ENCODE results near the gene BLTP3A. TPM values are rescaled to one million over a fixed set of nuclear protein-coding genes. Genes with fewer than 3 reads are reported as not detected.
"Not testable (repeated sequence)": the region's sequence is repeated elsewhere in the genome, so short reads cannot be mapped to it uniquely, and the experiment has no call there.

Gene BLTP3A
- total RNA-seq, 2 donors from 2014 or later, result 12.7 to 24.3 TPM

DNA sequence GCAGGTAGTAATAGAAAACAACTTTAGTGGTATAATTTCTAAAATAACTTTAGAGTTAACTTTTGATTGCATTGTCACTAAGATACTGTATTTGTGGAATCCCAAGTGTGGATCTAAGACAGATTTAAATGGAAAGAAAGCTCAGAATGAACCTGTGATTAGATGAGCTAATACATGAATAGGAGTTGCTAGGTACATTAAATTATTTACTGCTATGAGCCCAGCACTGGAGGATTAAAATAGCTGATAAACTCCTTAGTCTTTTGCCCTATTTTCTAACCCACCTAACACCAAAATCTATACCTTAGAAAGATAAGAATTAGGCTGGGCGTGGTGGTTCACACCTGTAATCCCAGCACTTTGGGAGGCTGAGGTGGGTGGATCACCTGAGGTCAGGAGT is 23.7 kb upstream of the BLTP3A start:
- Histone ChIP-seq H3K9me3 (no peaks in the 10 kb centered on the region), H3K4me1 (replicated peaks) (no peaks in the 10 kb centered on the region), H3K27me3 (replicated peaks; ENCODE audit: insufficient read depth) (no peaks in the 10 kb centered on the region), H3K36me3 (peaks cover 3 to 5% of the 10 kb centered on the region in 2 donors), H3K4me3 (no peak overlapping the region), H3K27ac (no peak overlapping the region)
- WGBS, result 96% methylated on average over 1 of the region's 1 CpG
- no peak for DNase-seq (ENCODE audit: low spot score)
- intact Hi-C loops (cut with DNase I), result no loop called here
- TF ChIP-seq POLR2A (IDR thresholded peaks at IDR 0.05), result no peak

DNA sequence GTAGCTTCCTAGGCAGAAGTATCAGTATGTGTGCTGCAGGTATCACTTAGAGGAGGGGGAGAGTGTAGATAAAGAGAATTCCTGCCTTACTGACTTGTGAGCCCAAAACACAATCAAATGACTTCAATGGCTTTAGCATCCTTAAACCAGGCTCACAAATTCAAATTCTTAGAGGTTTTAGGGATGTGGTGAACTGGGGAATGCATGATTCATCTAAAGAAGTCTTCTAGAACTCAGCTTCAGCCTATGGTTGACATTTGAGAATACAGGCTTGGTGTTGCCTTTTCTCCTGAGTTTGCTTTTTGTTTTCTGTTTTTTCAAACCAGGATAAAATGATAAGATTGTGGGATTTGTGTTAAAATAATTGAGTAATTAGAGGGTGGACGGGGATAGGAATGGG is 20.2 kb upstream of the BLTP3A start:
- peaks cover 3 to 5% of the 10 kb centered on the region in 2 donors for H3K36me3 ChIP-seq
- H3K9me3 ChIP-seq, result no peaks in the 10 kb centered on the region
- intact Hi-C loops (cut with DNase I), result no loop called here
- no peaks in the 10 kb centered on the region for H3K4me1 ChIP-seq (replicated peaks)
- no peak overlapping the region for H3K4me3 ChIP-seq
- no peak overlapping the region for H3K27ac ChIP-seq
- TF ChIP-seq POLR2A (IDR thresholded peaks at IDR 0.05) (no peak), POLR2AphosphoS5 (IDR thresholded peaks at IDR 0.05) (no peak)
- TF ChIP-seq, protein P1, sequence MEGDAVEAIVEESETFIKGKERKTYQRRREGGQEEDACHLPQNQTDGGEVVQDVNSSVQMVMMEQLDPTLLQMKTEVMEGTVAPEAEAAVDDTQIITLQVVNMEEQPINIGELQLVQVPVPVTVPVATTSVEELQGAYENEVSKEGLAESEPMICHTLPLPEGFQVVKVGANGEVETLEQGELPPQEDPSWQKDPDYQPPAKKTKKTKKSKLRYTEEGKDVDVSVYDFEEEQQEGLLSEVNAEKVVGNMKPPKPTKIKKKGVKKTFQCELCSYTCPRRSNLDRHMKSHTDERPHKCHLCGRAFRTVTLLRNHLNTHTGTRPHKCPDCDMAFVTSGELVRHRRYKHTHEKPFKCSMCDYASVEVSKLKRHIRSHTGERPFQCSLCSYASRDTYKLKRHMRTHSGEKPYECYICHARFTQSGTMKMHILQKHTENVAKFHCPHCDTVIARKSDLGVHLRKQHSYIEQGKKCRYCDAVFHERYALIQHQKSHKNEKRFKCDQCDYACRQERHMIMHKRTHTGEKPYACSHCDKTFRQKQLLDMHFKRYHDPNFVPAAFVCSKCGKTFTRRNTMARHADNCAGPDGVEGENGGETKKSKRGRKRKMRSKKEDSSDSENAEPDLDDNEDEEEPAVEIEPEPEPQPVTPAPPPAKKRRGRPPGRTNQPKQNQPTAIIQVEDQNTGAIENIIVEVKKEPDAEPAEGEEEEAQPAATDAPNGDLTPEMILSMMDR (IDR thresholded peaks at IDR 0.05), result no peak
- no peaks in the 10 kb centered on the region for H3K27me3 ChIP-seq (replicated peaks; ENCODE audit: insufficient read depth)
- WGBS, result 88% methylated on average over 1 of the region's 1 CpG
- DNase-seq (ENCODE audit: low spot score), result no peak

DNA sequence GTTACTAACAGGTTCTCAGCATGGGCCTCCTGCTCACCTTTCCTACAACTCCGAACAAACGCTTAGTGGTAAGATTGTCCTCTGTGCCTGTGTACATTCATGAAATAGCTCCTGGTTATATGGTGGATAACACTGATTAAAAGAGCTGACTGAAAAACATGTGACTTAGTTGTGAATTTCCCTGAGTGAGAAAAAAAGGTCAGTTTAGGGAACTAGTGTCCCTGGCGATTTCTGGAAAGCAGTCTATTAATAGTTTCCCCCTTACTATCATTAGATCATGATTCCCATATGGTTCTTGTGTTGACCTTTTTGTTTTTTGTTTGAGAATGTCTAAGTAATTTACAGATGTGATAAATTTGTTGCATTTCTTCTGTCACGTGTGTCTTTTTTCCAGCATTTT is 18.9 kb upstream of the BLTP3A start:
- DNase-seq (ENCODE audit: low spot score), result no peak
- Histone ChIP-seq H3K4me1 (replicated peaks) (no peaks in the 10 kb centered on the region), H3K36me3 (peaks cover 3 to 5% of the 10 kb centered on the region in 2 donors), H3K27me3 (replicated peaks; ENCODE audit: insufficient read depth) (no peaks in the 10 kb centered on the region), H3K9me3 (no peaks in the 10 kb centered on the region), H3K27ac (no peak overlapping the region), H3K4me3 (no peak overlapping the region)
- WGBS, result 89% methylated on average over 4 of the region's 4 CpGs
- no peak for TF ChIP-seq POLR2A (IDR thresholded peaks at IDR 0.05)
- TF ChIP-seq, protein P1 (IDR thresholded peaks at IDR 0.05), result no peak
- TF ChIP-seq POLR2AphosphoS5 (IDR thresholded peaks at IDR 0.05), result no peak
- intact Hi-C loops (cut with DNase I), result no loop called here

DNA sequence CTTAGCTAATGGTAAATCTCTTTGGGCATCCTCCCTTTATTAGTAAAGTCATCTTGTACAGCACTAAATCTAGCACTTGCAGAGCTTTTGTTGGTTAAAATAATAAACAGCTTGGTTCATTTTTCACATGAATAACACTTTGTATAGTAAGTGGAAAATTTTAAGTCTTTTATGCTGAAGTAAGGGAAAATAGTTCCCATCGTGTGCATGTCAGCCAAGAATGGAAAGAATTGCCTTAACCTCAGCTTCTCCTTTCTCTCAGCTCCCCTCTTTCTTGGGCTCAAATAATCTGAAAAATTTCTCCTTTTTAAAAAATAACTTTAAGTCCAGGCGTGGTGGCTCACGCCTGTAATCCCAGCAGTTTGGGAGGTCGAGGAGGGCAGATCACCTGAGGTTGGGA is 18.0 kb upstream of the BLTP3A start:
- H3K27me3 ChIP-seq (replicated peaks; ENCODE audit: insufficient read depth), result no peaks in the 10 kb centered on the region
- H3K27ac ChIP-seq, result no peak overlapping the region
- TF ChIP-seq POLR2A (IDR thresholded peaks at IDR 0.05), result no peak
- TF ChIP-seq, protein P1 (IDR thresholded peaks at IDR 0.05), result no peak
- no peak for TF ChIP-seq POLR2AphosphoS5 (IDR thresholded peaks at IDR 0.05)
- intact Hi-C loops (cut with DNase I), result no loop called here
- no peaks in the 10 kb centered on the region for H3K36me3 ChIP-seq
- no peak for DNase-seq (ENCODE audit: low spot score)
- H3K4me1 ChIP-seq (replicated peaks), result no peaks in the 10 kb centered on the region
- no peak overlapping the region for H3K4me3 ChIP-seq
- no peaks in the 10 kb centered on the region for H3K9me3 ChIP-seq
- 86% methylated on average over 4 of the region's 4 CpGs for WGBS

DNA sequence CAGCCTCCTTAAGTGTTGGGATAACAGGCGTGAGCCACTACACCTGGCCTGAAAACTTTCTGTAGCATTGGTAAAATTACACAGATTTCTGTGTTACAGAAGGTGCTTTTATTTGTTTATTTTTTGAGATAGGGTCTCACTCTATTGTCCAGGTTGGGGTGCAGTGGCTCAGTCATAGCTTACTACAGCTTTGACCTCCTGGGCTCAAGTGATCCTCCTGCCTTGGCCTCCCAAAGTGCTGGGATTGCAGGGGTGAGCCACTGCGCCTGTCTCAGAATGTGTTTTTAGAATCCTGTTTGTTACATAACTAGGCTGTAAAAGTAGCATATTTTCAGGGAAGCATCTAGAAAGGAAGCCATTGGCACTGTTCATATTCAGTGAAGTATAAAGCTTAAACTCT is 16.9 kb upstream of the BLTP3A start:
- Histone ChIP-seq H3K4me1 (replicated peaks) (no peaks in the 10 kb centered on the region), H3K27ac (no peak overlapping the region), H3K9me3 (no peaks in the 10 kb centered on the region), H3K36me3 (no peaks in the 10 kb centered on the region), H3K27me3 (replicated peaks; ENCODE audit: insufficient read depth) (no peaks in the 10 kb centered on the region), H3K4me3 (no peak overlapping the region)
- WGBS, result 100% methylated on average over 2 of the region's 2 CpGs
- intact Hi-C loops (cut with DNase I), result no loop called here
- TF ChIP-seq POLR2A (IDR thresholded peaks at IDR 0.05), result no peak
- no peak for TF ChIP-seq POLR2AphosphoS5 (IDR thresholded peaks at IDR 0.05)
- TF ChIP-seq, protein P1 (IDR thresholded peaks at IDR 0.05), result no peak
- DNase-seq (ENCODE audit: low spot score), result no peak

DNA sequence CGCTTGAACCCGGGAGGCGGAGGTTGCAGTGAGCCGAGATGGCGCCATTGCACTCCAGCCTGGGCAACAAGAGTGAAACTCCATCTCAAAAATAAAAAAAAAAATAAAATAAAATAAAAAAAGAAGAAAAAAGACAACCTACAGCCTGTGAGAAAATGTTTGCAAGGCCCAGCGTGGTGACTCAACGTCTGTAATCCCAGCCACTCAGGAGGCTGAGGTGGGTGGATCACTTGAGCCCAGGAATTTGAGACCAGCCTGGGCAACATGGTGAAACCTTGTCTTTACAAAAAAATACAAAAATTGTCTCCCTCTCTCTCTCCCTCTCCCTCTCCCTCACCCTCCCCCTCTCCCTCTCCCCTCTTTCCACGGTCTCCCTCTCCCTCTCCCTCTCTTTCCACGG is 6.5 kb upstream of the BLTP3A start:
- WGBS, result 91% methylated on average over 9 of the region's 9 CpGs
- not testable (repeated sequence) for H3K4me3 ChIP-seq; DNase-seq (ENCODE audit: low spot score)

DNA sequence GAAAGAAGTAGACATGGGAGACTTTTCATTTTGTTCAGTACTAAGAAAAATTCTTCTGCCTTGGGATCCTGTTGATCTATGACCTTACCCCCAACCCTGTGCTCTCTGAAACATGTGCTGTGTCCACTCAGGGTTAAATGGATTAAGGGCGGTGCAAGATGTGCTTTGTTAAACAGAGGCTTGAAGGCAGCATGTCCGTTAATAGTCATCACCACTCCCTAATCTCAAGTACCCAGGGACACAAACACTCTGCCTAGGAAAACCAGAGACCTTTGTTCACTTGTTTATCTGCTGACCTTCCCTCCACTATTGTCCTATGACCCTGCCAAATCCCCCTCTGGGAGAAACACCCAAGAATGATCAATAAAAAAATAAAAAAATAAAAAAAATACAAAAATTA is 4.7 kb upstream of the BLTP3A start:
- H3K27ac ChIP-seq; H3K4me3 ChIP-seq; H3K27me3 ChIP-seq (replicated peaks; ENCODE audit: insufficient read depth); H3K36me3 ChIP-seq; H3K9me3 ChIP-seq; H3K4me1 ChIP-seq (replicated peaks); intact Hi-C loops (cut with DNase I); DNase-seq (ENCODE audit: low spot score): not testable (repeated sequence)
- WGBS, result 88% methylated on average over 2 of the region's 2 CpGs

More for the DNA sequence above, 6.5 kb upstream of the BLTP3A start:
- H3K27ac ChIP-seq; H3K36me3 ChIP-seq; H3K27me3 ChIP-seq (replicated peaks; ENCODE audit: insufficient read depth); H3K9me3 ChIP-seq; H3K4me1 ChIP-seq (replicated peaks); intact Hi-C loops (cut with DNase I): not testable (repeated sequence)
